LNCAP (cell line): ENCODE measurements around the gene PDE1C.

Experiments
- TF ChIP-seq, protein P1 (sequence below): fragments of 450-650 bp; IDR thresholded peaks from 2 replicates; pipeline ENCODE4 v1.5.1; 2017; ENCODE audit warnings: mild to moderate bottlenecking

PDE1C gene

DNA sequence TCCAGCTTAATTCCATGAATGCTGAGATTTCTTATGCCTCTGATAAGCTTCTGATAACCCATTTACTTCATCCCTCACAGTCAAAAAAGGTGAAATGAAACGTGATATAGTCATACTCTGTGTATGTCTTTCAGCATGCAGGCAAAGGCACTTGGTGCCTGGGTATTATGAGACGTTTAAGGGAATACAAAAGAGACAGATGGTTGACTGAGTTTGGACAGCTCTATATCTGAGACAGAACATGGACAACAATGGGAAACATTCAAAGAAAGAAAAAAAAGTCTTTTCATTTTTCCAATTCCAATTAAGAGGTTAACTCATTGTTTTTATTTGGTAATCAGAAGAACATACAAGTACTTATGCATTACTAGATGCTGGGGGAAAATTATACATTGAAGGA lies 287.0 kb downstream of the PDE1C start:
- TF ChIP-seq, protein P1, sequence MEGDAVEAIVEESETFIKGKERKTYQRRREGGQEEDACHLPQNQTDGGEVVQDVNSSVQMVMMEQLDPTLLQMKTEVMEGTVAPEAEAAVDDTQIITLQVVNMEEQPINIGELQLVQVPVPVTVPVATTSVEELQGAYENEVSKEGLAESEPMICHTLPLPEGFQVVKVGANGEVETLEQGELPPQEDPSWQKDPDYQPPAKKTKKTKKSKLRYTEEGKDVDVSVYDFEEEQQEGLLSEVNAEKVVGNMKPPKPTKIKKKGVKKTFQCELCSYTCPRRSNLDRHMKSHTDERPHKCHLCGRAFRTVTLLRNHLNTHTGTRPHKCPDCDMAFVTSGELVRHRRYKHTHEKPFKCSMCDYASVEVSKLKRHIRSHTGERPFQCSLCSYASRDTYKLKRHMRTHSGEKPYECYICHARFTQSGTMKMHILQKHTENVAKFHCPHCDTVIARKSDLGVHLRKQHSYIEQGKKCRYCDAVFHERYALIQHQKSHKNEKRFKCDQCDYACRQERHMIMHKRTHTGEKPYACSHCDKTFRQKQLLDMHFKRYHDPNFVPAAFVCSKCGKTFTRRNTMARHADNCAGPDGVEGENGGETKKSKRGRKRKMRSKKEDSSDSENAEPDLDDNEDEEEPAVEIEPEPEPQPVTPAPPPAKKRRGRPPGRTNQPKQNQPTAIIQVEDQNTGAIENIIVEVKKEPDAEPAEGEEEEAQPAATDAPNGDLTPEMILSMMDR, result no peak

DNA sequence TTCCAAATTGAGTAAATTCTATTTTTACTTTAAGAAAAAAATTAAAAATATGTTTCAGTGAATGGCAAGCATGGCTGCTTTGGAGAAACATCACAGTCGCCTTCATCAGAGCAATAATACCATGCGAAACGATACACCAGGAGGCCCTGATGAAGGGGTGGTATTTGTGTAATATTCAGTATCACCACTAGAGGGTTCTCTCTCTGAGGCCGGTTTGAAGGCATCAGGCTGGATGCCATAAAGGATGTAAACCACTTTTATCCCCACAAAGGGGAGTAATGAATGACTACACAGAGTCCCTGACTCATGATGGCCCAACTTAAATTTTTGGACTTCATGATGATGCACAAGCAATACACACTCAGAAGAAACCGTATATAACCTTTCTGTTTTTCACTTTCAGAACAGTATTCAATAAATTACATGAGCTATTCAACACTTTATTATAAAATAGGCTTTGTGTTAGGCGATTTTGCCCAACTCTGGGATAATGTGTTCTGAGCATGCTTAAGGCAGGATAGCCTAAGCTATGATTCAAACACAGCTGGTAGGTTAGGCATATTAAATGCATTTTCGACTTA lies 287.7 kb downstream of the PDE1C start:
- TF ChIP-seq, protein P1, result peak; percentile 76

DNA sequence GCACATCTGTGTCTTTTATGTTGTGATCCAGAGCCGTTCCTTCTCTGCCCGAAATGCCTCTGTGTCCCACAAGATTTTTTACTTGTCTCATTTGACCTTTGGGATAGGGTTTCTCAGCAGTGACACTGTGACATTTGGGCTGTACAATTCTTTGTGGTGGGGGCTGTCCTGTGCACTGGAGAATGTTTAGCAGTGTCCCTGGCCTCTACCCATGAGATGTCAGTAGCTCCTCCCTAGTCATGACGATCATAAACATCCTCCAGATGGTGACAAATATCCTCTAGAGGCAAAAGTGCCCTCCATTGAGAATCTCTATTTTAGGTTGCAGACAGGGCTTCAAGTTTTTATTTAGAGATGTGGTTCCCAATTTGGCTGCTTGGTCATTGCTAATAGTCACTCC lies 291.9 kb downstream of the PDE1C start:
- TF ChIP-seq, protein P1, result no peak

DNA sequence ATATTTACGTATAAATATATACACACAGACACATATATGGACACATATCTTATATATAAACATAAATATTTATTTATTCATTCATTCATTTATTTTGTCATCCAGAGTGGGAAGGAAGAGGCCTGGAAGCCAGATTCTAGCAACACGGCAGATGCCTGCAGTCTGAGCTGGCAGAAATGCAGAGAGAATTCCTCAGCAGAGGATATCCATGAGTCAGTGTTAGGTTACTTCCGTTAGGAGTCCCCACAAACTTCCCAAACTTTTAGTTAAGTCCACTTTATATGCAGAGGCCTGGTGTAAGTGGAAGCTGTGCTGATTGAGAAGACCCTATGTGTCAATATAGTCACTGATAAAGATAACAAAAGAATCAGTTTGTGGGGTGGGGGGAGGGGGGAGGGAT lies 293.6 kb downstream of the PDE1C start:
- TF ChIP-seq, protein P1, result no peak

DNA sequence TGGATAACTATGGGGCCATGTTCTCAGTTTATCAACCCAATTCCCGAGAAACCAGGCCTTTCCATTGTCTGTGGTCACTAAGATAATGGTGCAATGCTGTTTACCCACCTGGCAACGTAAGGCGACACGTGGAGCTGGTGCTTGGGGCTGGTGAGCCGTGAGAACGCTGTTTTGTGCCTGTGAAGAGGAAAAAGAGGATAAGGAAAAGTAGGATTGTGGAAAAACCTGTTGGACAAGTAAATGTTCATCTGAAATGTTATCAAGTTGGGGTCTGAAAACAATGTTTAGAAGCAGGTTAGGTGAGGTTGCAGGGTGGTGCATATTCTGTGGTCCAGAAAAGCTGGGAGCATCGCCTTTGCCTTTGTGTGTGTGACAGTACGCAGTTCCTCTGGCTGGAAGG lies 294.7 kb downstream of the PDE1C start:
- TF ChIP-seq, protein P1, result no peak

DNA sequence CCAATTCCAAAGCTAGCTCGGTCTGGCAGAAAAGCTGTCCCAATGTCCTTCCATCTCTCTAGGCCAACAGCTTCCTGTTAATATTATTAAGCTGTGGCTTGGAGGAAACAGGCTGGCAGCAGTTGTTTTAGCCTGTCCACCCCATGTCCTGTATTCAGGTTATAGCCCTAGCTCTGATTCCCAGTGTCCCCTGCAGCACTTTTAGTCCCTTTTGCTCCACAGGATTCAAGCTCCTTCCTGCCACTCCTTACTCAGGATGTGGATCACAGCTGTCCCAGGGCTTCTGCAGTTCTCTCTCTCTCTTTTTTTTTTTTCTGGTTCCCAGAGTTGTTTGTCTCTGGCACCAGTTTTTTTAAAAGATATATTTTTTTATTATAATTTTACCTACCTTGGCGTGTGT lies 298.0 kb downstream of the PDE1C start:
- TF ChIP-seq, protein P1, result no peak

DNA sequence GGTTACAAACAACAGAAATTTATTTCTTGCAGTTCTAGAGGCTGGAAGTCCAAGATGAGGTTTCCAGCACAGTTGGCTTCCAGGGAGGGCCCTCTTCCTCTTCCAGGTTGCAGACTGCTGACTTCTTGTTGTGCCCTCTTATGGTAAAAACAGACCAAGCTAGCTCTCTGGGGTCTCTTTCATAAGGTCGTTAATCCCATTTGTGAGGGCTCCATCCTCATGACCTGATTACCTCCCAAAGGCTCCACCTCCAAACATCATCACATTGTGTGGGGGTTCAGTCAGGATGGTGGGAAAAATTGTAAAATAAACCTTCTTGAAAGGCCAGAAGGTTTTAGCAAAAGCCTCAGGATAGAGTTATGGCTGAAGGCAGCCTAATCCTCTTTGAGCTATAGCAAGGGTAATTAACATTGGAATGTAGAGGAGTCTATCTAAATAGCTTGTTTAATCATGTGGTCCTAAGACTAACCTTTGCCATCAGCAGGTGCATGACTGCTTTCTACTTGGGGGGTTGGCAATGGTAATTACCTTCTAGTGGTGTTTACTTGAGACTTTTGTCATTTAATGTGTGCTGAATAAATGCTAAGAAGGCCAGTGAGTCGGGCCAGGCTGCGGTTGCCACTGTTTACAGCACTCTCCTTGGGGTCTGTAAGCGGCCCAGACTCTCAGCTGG lies 302.4 kb downstream of the PDE1C start:
- TF ChIP-seq, protein P1, result no peak

DNA sequence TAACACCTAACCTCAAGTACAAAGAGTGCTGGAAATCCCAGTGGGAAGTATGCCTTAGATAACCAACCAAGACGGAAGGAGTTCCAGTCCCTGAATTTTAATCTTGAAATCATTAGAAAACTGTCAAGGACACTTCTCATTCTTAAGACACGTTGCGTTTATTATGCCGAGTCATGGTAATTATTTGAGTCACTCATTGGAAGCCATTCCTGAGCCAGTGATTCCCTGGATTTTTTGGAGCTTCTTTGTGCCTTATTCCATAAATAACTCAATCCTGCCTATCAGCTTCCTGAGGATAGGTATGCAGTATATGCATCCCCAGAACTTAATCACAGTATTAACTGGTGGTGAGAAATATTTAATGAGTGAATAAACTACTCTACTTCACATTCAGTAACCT lies 305.7 kb downstream of the PDE1C start:
- TF ChIP-seq, protein P1, result no peak
